ENCODE measurements around the gene ENHO.

ENHO gene

GRCh38 chr9:34513567-34514214, 9.1 kb downstream of the ENHO start:
- WGBS (ENCODE audit: insufficient coverage) = 88% methylated on average over 1 of the region's 2 CpGs
- H3K4me1 ChIP-seq (ENCODE audit: control extremely low read depth in 1 of 4, control insufficient read depth in 4 of 4, insufficient read depth in 4 of 4, low read length in 3 of 4) = peaks cover 0 to 14% (median 3%) of the 10 kb centered on the region in 4 experiments
- ChIA-PET POLR2A (no interaction called here), CTCF (interaction anchor here (1.3 to 3.0 kb wide), 2 partner anchors 12 to 79 kb away, joined by 3 to 21 read pairs; no protein-coding TSS in a partner anchor)
- H3K36me3 ChIP-seq (ENCODE audit: control insufficient read depth in 4 of 4, insufficient read depth in 4 of 4, low read length in 3 of 4) = no peaks in the 10 kb centered on the region
- H3K27me3 ChIP-seq (replicated peaks in 2 of 5; ENCODE audit: control insufficient read depth in 4 of 5, insufficient read depth in 5 of 5, low read length in 4 of 5) = peaks cover 0 to 8% (median 0%) of the 10 kb centered on the region in 5 experiments
- no peak overlapping the region for H3K27ac ChIP-seq (ENCODE audit: insufficient read depth in 1 of 2, low read depth in 1 of 2, low read length in 2 of 2, poor library complexity in 1 of 2, severe bottlenecking in 2 of 2)
- no peak overlapping the region for H3K4me3 ChIP-seq (ENCODE audit: control insufficient read depth in 1 of 7, extremely low read depth in 1 of 7, insufficient read depth in 4 of 7, low read depth in 2 of 7, low read length in 6 of 7)
- no peaks in the 10 kb centered on the region for H3K9me3 ChIP-seq (ENCODE audit: control extremely low read depth in 1 of 5, control insufficient read depth in 4 of 5, insufficient read depth in 2 of 5, low read depth in 1 of 5, low read length in 4 of 5)
- no peak for DNase-seq

GRCh38 chr9:34512131-34513078, 10.4 kb downstream of the ENHO start:
- Histone ChIP-seq H3K27me3 (replicated peaks in 2 of 5; ENCODE audit: control insufficient read depth in 4 of 5, insufficient read depth in 5 of 5, low read length in 4 of 5) (peaks cover 0 to 8% (median 0%) of the 10 kb centered on the region in 5 experiments), H3K27ac (ENCODE audit: insufficient read depth in 1 of 2, low read depth in 1 of 2, low read length in 2 of 2, poor library complexity in 1 of 2, severe bottlenecking in 2 of 2) (no peak overlapping the region), H3K9me3 (ENCODE audit: control extremely low read depth in 1 of 5, control insufficient read depth in 4 of 5, insufficient read depth in 2 of 5, low read depth in 1 of 5, low read length in 4 of 5) (no peaks in the 10 kb centered on the region), H3K4me3 (ENCODE audit: control insufficient read depth in 1 of 7, extremely low read depth in 1 of 7, insufficient read depth in 4 of 7, low read depth in 2 of 7, low read length in 6 of 7) (no peak overlapping the region), H3K36me3 (ENCODE audit: control insufficient read depth in 4 of 4, insufficient read depth in 4 of 4, low read length in 3 of 4) (no peaks in the 10 kb centered on the region), H3K4me1 (ENCODE audit: control extremely low read depth in 1 of 4, control insufficient read depth in 4 of 4, insufficient read depth in 4 of 4, low read length in 3 of 4) (peaks cover 0 to 4% (median 0%) of the 10 kb centered on the region in 4 experiments)
- ChIA-PET CTCF (interaction anchor here (1.1 to 3.0 kb wide), 4 partner anchors 10 to 77 kb away, joined by 3 to 21 read pairs (median 4); no protein-coding TSS in a partner anchor), POLR2A (no interaction called here)
- DNase-seq = no peak
- 96% methylated on average over 8 of the region's 9 CpGs for WGBS (ENCODE audit: insufficient coverage)

- 98% methylated on average over 8 of the region's 13 CpGs for WGBS (ENCODE audit: insufficient coverage)
- POLR2A ChIA-PET = no interaction called here
- Histone ChIP-seq H3K4me1 (ENCODE audit: control extremely low read depth in 1 of 4, control insufficient read depth in 4 of 4, insufficient read depth in 4 of 4, low read length in 3 of 4) (no peaks in the 10 kb centered on the region), H3K4me3 (ENCODE audit: control insufficient read depth in 1 of 7, extremely low read depth in 1 of 7, insufficient read depth in 4 of 7, low read depth in 2 of 7, low read length in 6 of 7) (no peak overlapping the region), H3K27ac (ENCODE audit: insufficient read depth in 1 of 2, low read depth in 1 of 2, low read length in 2 of 2, poor library complexity in 1 of 2, severe bottlenecking in 2 of 2) (no peak overlapping the region), H3K27me3 (replicated peaks in 2 of 5; ENCODE audit: control insufficient read depth in 4 of 5, insufficient read depth in 5 of 5, low read length in 4 of 5) (peaks cover 0 to 12% (median 0%) of the 10 kb centered on the region in 5 experiments), H3K36me3 (ENCODE audit: control insufficient read depth in 4 of 4, insufficient read depth in 4 of 4, low read length in 3 of 4) (no peaks in the 10 kb centered on the region), H3K9me3 (ENCODE audit: control extremely low read depth in 1 of 5, control insufficient read depth in 4 of 5, insufficient read depth in 2 of 5, low read depth in 1 of 5, low read length in 4 of 5) (no peaks in the 10 kb centered on the region)
- CTCF ChIA-PET = interaction anchor here (0.8 to 1.6 kb wide), 5 partner anchors 11 to 107 kb away, joined by 3 to 5 read pairs (median 3); no protein-coding TSS in a partner anchor
- DNase-seq = no peak
Observed at GRCh38 chr9:34510497-34511468, 12.0 kb downstream of the ENHO start.

GRCh38 chr9:34508951-34509350, 13.8 kb downstream of the ENHO start:
- CTCF ChIA-PET = no interaction called here
- H3K27me3 ChIP-seq (replicated peaks in 2 of 5; ENCODE audit: control insufficient read depth in 4 of 5, insufficient read depth in 5 of 5, low read length in 4 of 5) = peaks cover 0 to 17% (median 0%) of the 10 kb centered on the region in 5 experiments
- 80% methylated on average over 1 of the region's 3 CpGs for WGBS (ENCODE audit: insufficient coverage)
- H3K36me3 ChIP-seq (ENCODE audit: control insufficient read depth in 4 of 4, insufficient read depth in 4 of 4, low read length in 3 of 4) = no peaks in the 10 kb centered on the region
- POLR2A ChIA-PET = no interaction called here
- H3K9me3 ChIP-seq (ENCODE audit: control extremely low read depth in 1 of 5, control insufficient read depth in 4 of 5, insufficient read depth in 2 of 5, low read depth in 1 of 5, low read length in 4 of 5) = no peaks in the 10 kb centered on the region
- H3K4me1 ChIP-seq (ENCODE audit: control extremely low read depth in 1 of 4, control insufficient read depth in 4 of 4, insufficient read depth in 4 of 4, low read length in 3 of 4) = no peaks in the 10 kb centered on the region
- H3K4me3 ChIP-seq (ENCODE audit: control insufficient read depth in 1 of 7, extremely low read depth in 1 of 7, insufficient read depth in 4 of 7, low read depth in 2 of 7, low read length in 6 of 7) = no peak overlapping the region
- H3K27ac ChIP-seq (ENCODE audit: insufficient read depth in 1 of 2, low read depth in 1 of 2, low read length in 2 of 2, poor library complexity in 1 of 2, severe bottlenecking in 2 of 2) = no peak overlapping the region
- no peak for DNase-seq

- no peaks in the 10 kb centered on the region for H3K9me3 ChIP-seq (ENCODE audit: control extremely low read depth in 1 of 5, control insufficient read depth in 4 of 5, insufficient read depth in 2 of 5, low read depth in 1 of 5, low read length in 4 of 5)
- H3K4me1 ChIP-seq (ENCODE audit: control extremely low read depth in 1 of 4, control insufficient read depth in 4 of 4, insufficient read depth in 4 of 4, low read length in 3 of 4) = no peaks in the 10 kb centered on the region
- no peak overlapping the region for H3K4me3 ChIP-seq (ENCODE audit: control insufficient read depth in 1 of 7, extremely low read depth in 1 of 7, insufficient read depth in 4 of 7, low read depth in 2 of 7, low read length in 6 of 7)
- peaks cover 0 to 20% (median 0%) of the 10 kb centered on the region in 5 experiments for H3K27me3 ChIP-seq (replicated peaks in 2 of 5; ENCODE audit: control insufficient read depth in 4 of 5, insufficient read depth in 5 of 5, low read length in 4 of 5)
- H3K27ac ChIP-seq (ENCODE audit: insufficient read depth in 1 of 2, low read depth in 1 of 2, low read length in 2 of 2, poor library complexity in 1 of 2, severe bottlenecking in 2 of 2) = no peak overlapping the region
- DNase-seq = no peak
- ChIA-PET POLR2A (no interaction called here), CTCF (no interaction called here)
- H3K36me3 ChIP-seq (ENCODE audit: control insufficient read depth in 4 of 4, insufficient read depth in 4 of 4, low read length in 3 of 4) = no peaks in the 10 kb centered on the region
- 94% methylated on average over 3 of the region's 3 CpGs for WGBS (ENCODE audit: insufficient coverage)
Observed at GRCh38 chr9:34508463-34508862, 14.3 kb downstream of the ENHO start.

GRCh38 chr9:34507966-34508365, 14.8 kb downstream of the ENHO start:
- ChIA-PET POLR2A (no interaction called here), CTCF (interaction anchor here (2.1 kb wide), 1 partner anchor 11 kb away, joined by 6 read pairs; no protein-coding TSS in a partner anchor)
- Histone ChIP-seq H3K9me3 (ENCODE audit: control extremely low read depth in 1 of 5, control insufficient read depth in 4 of 5, insufficient read depth in 2 of 5, low read depth in 1 of 5, low read length in 4 of 5) (no peaks in the 10 kb centered on the region), H3K27ac (ENCODE audit: insufficient read depth in 1 of 2, low read depth in 1 of 2, low read length in 2 of 2, poor library complexity in 1 of 2, severe bottlenecking in 2 of 2) (no peak overlapping the region), H3K4me3 (ENCODE audit: control insufficient read depth in 1 of 7, extremely low read depth in 1 of 7, insufficient read depth in 4 of 7, low read depth in 2 of 7, low read length in 6 of 7) (no peak overlapping the region), H3K27me3 (replicated peaks in 2 of 5; ENCODE audit: control insufficient read depth in 4 of 5, insufficient read depth in 5 of 5, low read length in 4 of 5) (peaks cover 0 to 21% (median 0%) of the 10 kb centered on the region in 5 experiments), H3K4me1 (ENCODE audit: control extremely low read depth in 1 of 4, control insufficient read depth in 4 of 4, insufficient read depth in 4 of 4, low read length in 3 of 4) (no peaks in the 10 kb centered on the region), H3K36me3 (ENCODE audit: control insufficient read depth in 4 of 4, insufficient read depth in 4 of 4, low read length in 3 of 4) (no peaks in the 10 kb centered on the region)
- DNase-seq = no peak

All from common myeloid progenitor, CD34-positive (primary cell).